Stimulated activated CD8-positive, alpha-beta memory T cell treated with anti-CD3 and anti-CD28 coated beads, Interleukin-7, amount 100 ng/mL, for 4 hours (primary cell): Measurements from ENCODE around the gene SPSB4.
"Not testable (repeated sequence)": the region's sequence is repeated elsewhere in the genome, so short reads cannot be mapped to it uniquely, and the experiment has no call there.

ENCODE experiments used
- DNase-seq, 2 donors: peaks; one replicate each; pipeline ENCODE4 v3.0.0-alpha.2; 2020; ENCODE audit warnings: low read depth in 2 of 2

SPSB4 gene

GRCh38 chr3:141095546-141095937 is 44.4 kb downstream of the SPSB4 start:
- no peak for DNase-seq

- no peak for DNase-seq
These were observed 45.0 kb downstream of the SPSB4 start for GRCh38 chr3:141096164-141096563.

- no peak for DNase-seq
These were observed 45.8 kb downstream of the SPSB4 start for GRCh38 chr3:141096981-141097380.

GRCh38 chr3:141100112-141100511 is 49.0 kb downstream of the SPSB4 start:
- DNase-seq, result no peak

DNA sequence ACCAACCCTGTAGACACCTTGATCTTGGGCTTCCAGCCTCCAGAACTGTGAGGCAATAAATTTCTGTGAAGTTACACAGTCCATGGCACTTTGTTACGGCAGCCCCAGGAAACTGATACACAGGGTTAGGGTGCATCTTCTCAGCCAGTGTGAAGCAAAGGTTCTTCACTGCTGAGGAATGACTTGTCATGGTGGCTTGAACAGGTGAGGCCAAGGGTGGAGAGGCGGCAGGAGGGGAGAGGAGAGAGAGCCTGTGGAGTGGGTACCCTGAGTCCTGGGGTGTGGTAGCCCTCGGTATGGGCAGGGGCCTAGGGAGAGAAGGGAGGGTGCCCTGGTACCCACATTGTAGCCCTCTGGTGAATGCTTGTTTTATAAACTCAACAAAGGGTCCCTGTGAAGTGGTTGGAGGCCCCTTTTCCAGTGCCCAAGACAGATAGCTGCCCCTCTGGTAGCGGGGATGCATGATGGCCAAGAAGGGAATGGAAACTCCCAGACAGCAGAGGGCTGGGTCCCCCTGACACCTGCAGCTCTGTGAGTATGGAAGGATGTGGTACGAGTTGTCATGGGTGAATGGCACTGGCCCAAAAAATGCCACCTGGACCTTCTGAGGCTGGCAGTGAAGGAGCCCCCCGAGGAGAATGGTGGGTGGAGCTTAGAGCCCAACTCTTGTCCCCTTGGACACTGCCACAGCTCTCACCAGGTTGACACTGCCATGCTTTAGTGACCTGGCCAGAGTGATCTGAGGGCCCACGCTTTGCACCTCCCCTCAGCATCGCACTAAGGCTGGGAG is 49.6 kb downstream of the SPSB4 start:
- no peak for DNase-seq

DNA sequence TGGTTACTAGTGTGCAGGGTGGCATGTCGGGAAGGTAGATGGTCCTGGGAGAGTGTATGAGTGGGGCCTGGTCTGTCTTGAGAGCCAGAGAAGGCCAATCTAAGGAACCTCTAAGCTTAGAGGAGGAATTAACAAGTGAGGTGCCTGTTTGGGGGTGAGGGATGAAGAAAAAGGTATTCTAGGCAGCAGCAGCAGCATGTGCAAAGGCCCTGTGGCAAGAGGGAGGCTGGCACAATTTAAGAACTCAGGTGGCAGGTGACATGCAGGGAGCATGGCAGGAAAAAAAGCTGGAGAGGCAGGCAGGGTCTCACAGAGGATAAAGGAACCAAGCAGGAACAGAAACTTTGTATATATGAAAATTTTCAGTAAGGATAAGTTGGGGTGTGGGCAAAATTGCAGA is 51.2 kb downstream of the SPSB4 start:
- no peak for DNase-seq

GRCh38 chr3:141103067-141103466 is 51.9 kb downstream of the SPSB4 start:
- no peak for DNase-seq

DNA sequence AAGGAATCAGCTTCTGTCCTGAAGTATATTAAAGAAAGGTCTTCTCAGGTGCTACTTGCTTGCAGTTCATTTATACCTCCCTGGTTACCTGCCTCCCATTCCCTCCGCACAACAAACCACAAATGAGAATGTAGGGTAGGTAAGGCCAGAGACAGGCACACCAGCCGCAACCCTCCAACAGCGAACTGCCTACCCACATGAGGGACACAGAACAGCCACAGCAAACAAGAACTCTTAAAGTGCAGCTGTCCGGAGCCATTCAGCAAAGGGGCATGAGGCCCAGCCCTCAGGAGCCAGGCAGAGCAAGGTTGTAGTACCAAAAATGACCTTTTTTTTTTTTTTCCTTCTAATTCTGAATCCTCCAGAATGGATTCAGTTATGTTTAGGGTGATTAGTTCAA is 52.4 kb downstream of the SPSB4 start:
- no peak for DNase-seq

DNA sequence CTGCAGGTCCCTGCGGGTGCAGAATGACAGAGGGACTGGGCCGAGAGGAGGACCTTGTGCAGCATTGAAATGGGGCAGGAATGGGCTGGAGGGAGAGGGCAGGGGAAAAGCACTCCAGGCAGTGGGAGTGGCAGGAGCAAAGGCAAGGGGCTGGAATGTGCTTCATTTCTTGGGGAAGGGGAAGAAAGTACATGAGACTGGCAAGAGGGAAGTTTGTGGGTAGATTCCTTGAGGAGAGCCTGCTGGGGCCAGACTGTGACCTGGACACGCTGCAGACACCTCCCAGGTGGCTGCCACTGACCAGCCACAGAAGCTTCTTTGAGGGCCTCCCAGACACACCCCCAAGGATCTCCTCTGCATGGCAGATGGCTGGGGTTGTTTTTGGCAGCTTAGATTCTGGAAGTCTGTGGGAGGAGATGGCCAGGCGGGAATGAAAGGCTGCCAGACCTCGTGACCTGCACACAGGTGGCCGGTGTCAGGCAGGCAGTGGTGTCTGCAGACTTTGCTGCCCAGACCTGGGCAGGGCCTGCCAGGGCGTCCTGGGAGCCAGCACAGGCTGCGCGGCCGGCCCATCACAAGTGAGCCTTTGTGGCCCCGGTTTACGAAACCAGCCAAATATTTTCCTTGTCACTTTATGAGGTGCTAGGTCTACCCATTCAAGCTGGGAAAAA is 53.1 kb downstream of the SPSB4 start:
- no peak for DNase-seq

DNA sequence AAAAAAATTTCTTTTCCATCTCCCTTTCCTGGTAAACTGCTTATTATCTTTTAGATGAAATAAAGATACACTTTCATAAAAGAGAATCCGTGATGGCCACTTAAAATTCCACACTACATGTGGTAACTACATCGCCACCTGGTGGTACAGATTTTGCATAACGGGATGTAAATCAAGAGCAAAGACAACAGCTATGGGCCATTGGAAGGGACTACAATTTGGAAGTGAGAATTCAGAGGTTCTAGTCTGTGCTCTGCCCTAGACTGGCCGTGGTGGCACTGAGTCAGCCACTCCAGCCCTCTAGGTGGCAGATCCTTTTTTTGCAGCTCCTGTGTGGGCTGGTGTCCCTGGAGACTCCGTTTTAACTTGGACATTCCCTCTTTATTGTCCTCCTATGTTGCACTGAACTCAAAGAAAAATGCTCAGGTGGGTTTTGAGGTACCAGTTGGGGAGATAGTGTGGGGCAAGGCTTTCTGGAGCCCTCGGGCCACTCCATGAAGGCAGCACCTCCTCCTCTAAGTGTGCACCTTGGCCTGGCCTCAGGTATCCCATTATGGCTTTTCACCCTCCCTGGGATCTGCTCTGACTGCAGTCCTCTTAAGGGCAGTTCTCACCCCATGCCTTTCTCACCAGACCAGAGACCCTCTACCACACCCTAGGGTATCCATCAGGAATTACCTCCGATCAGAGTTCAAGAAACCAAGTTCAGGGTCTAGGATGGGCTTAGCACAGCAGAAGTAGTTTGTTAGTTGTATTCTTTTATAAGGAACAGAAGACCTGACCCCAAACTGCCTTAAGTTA is 54.9 kb downstream of the SPSB4 start:
- DNase-seq, result peak in 1 of 2 donors; percentile 44

GRCh38 chr3:141106842-141107241 is 55.7 kb downstream of the SPSB4 start:
- no peak for DNase-seq

DNA sequence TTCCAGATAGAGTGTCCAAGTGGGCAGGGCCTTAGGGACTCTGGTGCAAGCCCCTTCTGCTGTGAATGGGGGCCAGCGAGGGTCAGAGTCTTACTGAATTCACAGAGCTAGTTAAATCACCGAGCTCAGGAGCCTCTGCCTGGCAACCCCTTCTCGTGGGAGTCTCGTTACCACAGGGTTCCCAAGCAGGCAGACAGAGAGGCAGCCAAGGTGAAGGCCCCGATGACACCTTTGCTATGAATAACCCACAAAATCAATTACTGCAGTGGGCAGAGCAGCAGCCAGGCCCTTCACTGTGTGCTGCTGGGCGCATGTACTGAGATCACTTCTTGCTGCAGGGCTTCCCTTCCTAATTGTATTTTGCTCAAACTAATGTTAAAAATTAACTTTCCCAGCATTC is 56.9 kb downstream of the SPSB4 start:
- DNase-seq, result no peak

- DNase-seq, result no peak
These were observed 58.6 kb downstream of the SPSB4 start for GRCh38 chr3:141109751-141110150.

GRCh38 chr3:141110322-141110721 is 59.2 kb downstream of the SPSB4 start:
- no peak for DNase-seq

DNA sequence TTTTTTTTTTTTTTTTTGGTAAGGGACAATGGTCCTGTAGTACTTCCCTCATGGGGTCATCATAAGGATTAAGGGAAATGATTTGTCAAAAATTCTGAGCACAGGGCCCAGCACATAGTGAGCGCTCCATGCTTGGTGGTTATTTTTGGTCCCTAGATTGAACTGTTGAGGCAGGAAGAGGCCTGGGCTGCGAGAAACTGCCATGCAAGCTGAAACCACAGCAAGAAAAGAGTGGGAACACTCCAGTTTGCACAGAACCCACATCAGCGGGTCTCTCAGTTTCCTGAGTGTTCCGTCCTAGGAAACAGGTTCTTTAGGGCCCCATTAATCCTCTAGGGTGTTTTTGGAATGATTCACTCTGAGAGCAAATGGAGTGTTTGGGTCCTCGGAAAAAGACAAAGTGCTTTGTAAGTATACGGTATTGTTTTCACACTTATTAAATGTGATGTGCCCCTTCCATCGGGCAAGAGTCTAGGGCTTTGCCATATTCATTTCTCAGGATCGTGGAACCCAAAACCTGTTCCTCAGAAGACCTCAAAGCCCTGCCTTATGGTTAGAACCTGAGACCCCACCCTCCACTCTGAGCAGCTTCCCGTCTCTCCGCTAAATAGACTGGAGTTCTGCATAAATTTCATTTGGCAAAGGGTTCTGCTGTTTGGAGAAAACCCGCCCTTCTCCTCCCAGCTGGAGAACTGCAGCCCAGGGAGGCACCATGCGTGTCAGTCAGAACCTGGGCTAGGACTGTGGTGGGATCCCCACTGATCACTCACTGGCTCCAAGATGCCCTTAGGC is 60.4 kb downstream of the SPSB4 start:
- DNase-seq, result no peak

DNA sequence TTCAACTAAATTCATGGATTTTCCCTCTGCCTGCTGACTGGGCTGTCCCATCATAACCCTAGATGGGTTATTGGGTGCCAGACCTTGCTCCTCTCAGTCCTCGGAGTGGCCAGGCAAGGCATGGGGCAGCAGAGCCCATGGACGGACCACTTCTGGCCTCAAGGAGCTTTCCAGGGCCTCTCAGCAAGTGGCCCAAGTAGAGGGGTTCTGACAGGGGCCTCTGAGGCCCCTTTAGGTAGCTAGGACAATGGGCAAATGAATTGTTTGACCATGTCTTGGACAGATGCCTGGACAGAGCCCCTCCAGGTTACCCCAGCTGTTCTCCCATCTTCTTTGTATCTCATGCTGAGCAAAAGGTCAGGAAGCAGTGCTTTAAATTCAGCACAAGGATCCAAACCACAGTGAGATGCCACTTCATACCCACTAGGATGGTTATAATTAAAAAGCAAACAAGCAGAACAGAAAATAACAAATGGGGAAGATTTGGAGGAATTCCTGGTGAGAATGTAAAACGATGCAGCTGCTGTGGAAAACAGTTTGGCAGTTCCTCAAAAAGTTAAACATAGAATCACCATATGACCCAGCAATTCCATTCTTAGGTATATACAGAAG is 61.6 kb downstream of the SPSB4 start:
- no peak for DNase-seq

DNA sequence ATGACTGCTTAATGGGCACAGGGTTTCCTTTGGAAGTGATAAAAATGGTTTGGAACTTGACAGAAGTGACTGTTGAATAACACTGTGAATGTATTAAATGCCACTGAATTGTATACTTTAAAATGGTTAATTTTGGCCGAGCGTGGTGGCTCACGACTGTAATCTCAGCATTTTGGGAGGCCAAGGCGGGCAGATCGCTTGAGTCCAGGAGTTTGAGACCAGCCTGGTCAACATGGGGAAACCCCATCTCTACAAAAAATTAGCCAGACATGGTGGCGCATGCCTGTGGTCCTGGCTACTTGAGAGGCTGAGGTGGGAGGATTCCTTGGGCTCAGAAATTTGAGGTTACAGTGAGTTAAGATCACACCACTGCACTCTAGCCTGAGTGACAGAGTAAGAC is 62.5 kb downstream of the SPSB4 start:
- DNase-seq, result not testable (repeated sequence)

- DNase-seq, result no peak
These were observed 63.1 kb downstream of the SPSB4 start for GRCh38 chr3:141114179-141114745.

DNA sequence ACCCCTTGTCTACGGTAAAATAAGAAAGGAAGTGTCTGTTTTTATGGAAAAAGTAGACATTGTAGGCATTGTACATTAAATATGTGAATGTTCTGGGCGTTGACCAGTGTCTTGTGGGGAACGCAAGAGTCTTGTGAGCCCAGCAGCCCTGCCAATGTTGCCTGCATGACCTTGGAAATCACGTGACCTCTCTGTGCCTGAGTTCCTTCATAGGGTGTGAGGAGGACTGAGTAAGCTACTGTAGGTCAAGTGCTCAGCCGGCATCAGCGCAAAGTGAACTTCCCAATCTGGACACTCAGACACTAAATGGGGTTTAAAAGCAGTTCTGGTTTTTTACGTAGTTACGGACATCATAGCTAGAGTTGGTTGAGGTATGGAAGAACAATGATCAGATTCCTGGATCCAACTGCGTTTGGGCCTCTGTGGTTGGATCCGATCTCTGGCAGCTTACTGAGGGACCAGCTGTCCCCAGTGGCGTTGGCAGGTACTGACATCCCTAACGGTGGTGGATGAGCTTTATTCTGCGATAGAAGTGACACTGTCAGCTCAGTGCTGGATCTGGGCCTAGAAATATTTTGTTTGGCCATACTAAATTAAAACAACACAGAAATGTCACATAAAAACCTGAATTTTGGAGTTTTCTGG is 63.8 kb downstream of the SPSB4 start:
- no peak for DNase-seq

- no peak for DNase-seq
These were observed 64.8 kb downstream of the SPSB4 start for GRCh38 chr3:141115789-141116541.
